Endodermal cell (in vitro differentiated cells): Measurements from ENCODE around the gene LRBA. TPM values are rescaled to one million over a fixed set of nuclear protein-coding genes. Genes with fewer than 3 reads are reported as not detected.

Source experiments
- DNase-seq: peaks from one replicate; pipeline ENCODE4 v3.0.0-alpha.2; 2017
- H3K27ac ChIP-seq: 2 replicates; pipeline ENCODE4 v1.5.1; 2013; ENCODE audit warnings: mild to moderate bottlenecking, low read depth, low read length, moderate library complexity
- H3K27me3 ChIP-seq: 2 replicates; pipeline ENCODE4 v1.6.1; 2013; ENCODE audit warnings: mild to moderate bottlenecking, low read length, moderate library complexity; ENCODE audit not compliant: insufficient read depth, control insufficient read depth, poor library complexity, severe bottlenecking
- H3K36me3 ChIP-seq: 2 replicates; pipeline ENCODE4 v1.7.0; 2013; ENCODE audit warnings: mild to moderate bottlenecking, low read length, moderate library complexity; ENCODE audit not compliant: control insufficient read depth, insufficient read depth
- H3K4me1 ChIP-seq: one replicate; pipeline ENCODE4 v1.7.0; 2013; ENCODE audit warnings: low read length; ENCODE audit not compliant: control insufficient read depth, insufficient read depth
- H3K4me3 ChIP-seq: 2 replicates; pipeline ENCODE4 v1.5.1; 2013; ENCODE audit warnings: mild to moderate bottlenecking, low read length, moderate library complexity
- H3K9ac ChIP-seq: 2 replicates; pipeline ENCODE4 v1.6.1; 2013; ENCODE audit warnings: mild to moderate bottlenecking, low read length, moderate library complexity; ENCODE audit not compliant: poor library complexity, severe bottlenecking; ENCODE audit errors: extremely low read depth
- H3K9me3 ChIP-seq: 2 replicates; pipeline ENCODE4 v1.6.1; 2013; ENCODE audit warnings: mild to moderate bottlenecking, low read length, moderate library complexity; ENCODE audit not compliant: control insufficient read depth
- H3K27ac Mint-ChIP-seq: 2 replicates; pipeline ENCODE4 v1.8.0; 2020; ENCODE audit warnings: mixed read lengths
- H3K27me3 Mint-ChIP-seq: 2 replicates; pipeline ENCODE4 v1.8.0; 2021; ENCODE audit warnings: mild to moderate bottlenecking, mixed read lengths; ENCODE audit not compliant: insufficient read depth
- H3K36me3 Mint-ChIP-seq: 2 replicates; pipeline ENCODE4 v1.8.0; 2020; ENCODE audit warnings: low read depth, mixed read lengths
- H3K4me1 Mint-ChIP-seq: 2 replicates; pipeline ENCODE4 v1.8.0; 2020; ENCODE audit warnings: mixed read lengths
- H3K4me3 Mint-ChIP-seq: 2 replicates; pipeline ENCODE4 v1.8.0; 2020; ENCODE audit warnings: mild to moderate bottlenecking, moderate library complexity, mixed read lengths
- H3K9me3 Mint-ChIP-seq: 2 replicates; pipeline ENCODE4 v1.8.0; 2020; ENCODE audit warnings: mild to moderate bottlenecking, mixed read lengths
- CTCF ChIP-seq: fragments of 200-600 bp; sonication (generic); conservative IDR thresholded peaks from 2 replicates; pipeline ENCODE4 v1.5.0; 2021; ENCODE audit warnings: antibody characterized with exemption, mild to moderate bottlenecking
- WGBS, 2 experiments: methylation state at CpG; one replicate each; pipeline versions ENCODE4 v1.1.5 to v1.1.7; 2013; ENCODE audit warnings: missing lambda C conversion rate in 2 of 2, mixed read lengths in 1 of 2; ENCODE audit not compliant: insufficient coverage in 1 of 2, insufficient read length in 1 of 2; 5-methylcytosine and 5-hydroxymethylcytosine counted together
- total RNA-seq, 2 donors: library from RNA; stranded (reverse); fragmentation: NEBNext Ultra II Directional in 1 of 2; extraction: Animal tissue kit (Norgen Biotek cat#: 25700) in 1 of 2; gene quantifications; 2 replicates in 1 of 2; 3 replicates in 1 of 2; pipeline ENCODE4 v1.2.1, GENCODE V29; 2021

Gene LRBA
- total RNA-seq, 2 donors from 2014 or later: 77.3 to 95.9 TPM

- H3K9ac ChIP-seq: no peak overlapping the region
- no peaks in the 10 kb centered on the region for H3K27me3 Mint-ChIP-seq
- no peak for DNase-seq
- no peak for TF ChIP-seq CTCF
- H3K4me3 Mint-ChIP-seq: no peak overlapping the region
- no peak overlapping the region for H3K27ac Mint-ChIP-seq
- peaks cover 34% of the 10 kb centered on the region for H3K9me3 Mint-ChIP-seq
- no peaks in the 10 kb centered on the region for H3K36me3 ChIP-seq
- H3K4me1 Mint-ChIP-seq: peaks cover 12% of the 10 kb centered on the region
- H3K9me3 ChIP-seq: no peaks in the 10 kb centered on the region
- H3K4me3 ChIP-seq: no peak overlapping the region
- H3K4me1 ChIP-seq: peaks cover 3% of the 10 kb centered on the region
- 86 to 91% methylated on average over 4 to 5 of the region's 6 CpGs for WGBS, 2 experiments
- H3K27ac ChIP-seq: no peak overlapping the region
- H3K36me3 Mint-ChIP-seq: peaks cover 26% of the 10 kb centered on the region
- no peaks in the 10 kb centered on the region for H3K27me3 ChIP-seq
These were observed 513.9 kb downstream of the LRBA start for GRCh38 chr4:150501009-150501727.

- Mint-ChIP-seq H3K27ac (no peak overlapping the region), H3K4me3 (no peak overlapping the region), H3K36me3 (peaks cover 13% of the 10 kb centered on the region), H3K27me3 (no peaks in the 10 kb centered on the region), H3K9me3 (peaks cover 12% of the 10 kb centered on the region), H3K4me1 (peaks cover 13% of the 10 kb centered on the region)
- Histone ChIP-seq H3K27me3 (no peaks in the 10 kb centered on the region), H3K4me1 (peaks cover 6% of the 10 kb centered on the region), H3K27ac (no peak overlapping the region), H3K9me3 (no peaks in the 10 kb centered on the region), H3K9ac (no peak overlapping the region), H3K4me3 (no peak overlapping the region), H3K36me3 (no peaks in the 10 kb centered on the region)
- DNase-seq: no peak
- 67 to 80% methylated on average over 2 to 3 of the region's 3 CpGs for WGBS, 2 experiments
- TF ChIP-seq CTCF: no peak
These were observed 517.5 kb downstream of the LRBA start for GRCh38 chr4:150497612-150498011.

DNA sequence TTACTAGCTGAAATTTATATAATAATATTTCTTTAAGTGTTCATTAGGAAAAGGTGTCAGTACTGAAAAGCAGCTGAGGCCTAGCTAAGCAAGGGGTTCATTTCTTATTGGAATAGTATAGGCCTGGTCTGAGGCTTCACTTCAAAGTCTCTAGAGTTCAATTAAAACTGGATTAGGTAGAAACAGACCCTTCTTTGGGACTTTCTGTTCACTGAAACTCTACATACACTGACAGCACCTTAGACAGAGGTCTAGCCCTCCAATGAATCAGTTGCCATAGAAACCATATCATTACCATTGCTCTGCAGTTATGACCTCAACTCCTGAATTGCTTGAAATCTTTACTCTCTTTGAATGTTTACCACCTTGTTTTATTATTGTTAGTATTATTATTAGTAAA lies 519.5 kb downstream of the LRBA start:
- Mint-ChIP-seq H3K9me3 (no peaks in the 10 kb centered on the region), H3K36me3 (no peaks in the 10 kb centered on the region), H3K27me3 (no peaks in the 10 kb centered on the region), H3K4me3 (no peak overlapping the region), H3K4me1 (peaks cover 27% of the 10 kb centered on the region), H3K27ac (no peak overlapping the region)
- H3K9ac ChIP-seq: no peak overlapping the region
- no peaks in the 10 kb centered on the region for H3K27me3 ChIP-seq
- no peak overlapping the region for H3K4me3 ChIP-seq
- no peak for TF ChIP-seq CTCF
- no peaks in the 10 kb centered on the region for H3K36me3 ChIP-seq
- DNase-seq: no peak
- no peak overlapping the region for H3K27ac ChIP-seq
- peaks cover 11% of the 10 kb centered on the region for H3K4me1 ChIP-seq
- no peaks in the 10 kb centered on the region for H3K9me3 ChIP-seq
